Stimulated activated CD8-positive, alpha-beta memory T cell treated with anti-CD3 and anti-CD28 coated beads, Interleukin-15, amount 100 ng/mL, for 24 hours (primary cell): ENCODE measurements around the gene ELOVL2.

Experiments
- DNase-seq: peaks from one replicate; pipeline ENCODE4 v3.0.0-alpha.2; 2020; ENCODE audit warnings: low read depth

The ELOVL2 gene

DNA sequence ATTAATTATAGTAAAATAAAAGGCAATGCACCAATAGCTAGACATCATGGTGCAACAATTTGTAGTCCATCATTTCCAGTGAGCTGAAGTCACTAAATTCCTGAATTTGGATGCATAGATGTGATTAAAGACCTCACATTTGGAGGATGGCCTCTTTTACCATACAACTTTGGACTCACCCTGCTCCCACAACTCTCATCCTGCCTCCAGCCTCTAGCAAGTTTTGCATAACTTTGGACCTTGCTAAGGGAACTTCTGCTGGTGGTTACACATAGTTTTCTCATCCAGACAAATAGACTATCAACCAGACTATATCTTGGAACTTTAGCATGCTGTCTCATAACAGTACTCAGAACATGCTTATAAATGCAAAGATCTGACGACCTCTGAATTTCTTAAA lies 12.8 kb upstream of the ELOVL2 start:
- DNase-seq = no peak

DNA sequence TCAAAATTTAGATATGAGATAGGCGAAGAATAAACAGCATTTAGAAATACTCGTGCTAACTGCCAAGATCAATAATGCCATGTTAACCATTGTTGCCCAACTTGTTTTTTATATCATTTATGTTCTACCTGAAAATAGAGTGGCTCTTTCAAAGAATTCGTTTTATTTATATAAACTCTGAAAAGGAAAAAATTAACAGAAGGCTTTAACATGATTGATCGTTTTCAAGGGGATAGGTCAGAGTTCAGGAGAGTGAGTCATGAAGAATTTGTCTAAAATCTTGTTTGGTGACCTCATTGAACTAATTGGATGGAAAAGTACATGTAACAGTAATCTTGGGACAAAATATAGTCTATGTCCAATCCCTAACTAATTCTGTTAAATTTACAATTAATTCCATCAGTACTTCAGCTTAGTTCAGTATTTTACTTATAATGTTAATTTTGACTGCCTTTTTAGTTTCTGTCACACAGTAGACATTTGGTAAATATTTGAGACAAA lies 11.1 kb upstream of the ELOVL2 start:
- DNase-seq = no peak

DNA sequence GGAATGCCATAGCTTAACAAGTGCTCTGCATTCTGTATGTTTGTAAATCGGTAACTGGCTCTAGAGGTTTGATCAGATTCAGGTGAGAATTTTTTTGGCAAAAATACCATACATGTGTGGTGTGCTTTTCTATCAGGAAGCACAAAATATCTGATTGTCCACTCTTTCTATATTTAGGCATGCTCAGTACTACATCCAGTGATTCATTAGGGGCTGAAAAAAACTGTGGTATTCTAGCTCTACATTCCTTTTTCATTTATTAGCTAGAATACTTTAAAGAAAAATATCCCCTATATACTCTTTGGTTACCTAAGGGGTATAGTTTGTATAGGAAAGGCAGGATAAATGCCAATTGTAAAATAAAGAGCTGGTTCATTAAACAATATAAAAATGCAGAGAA lies 10.6 kb upstream of the ELOVL2 start:
- DNase-seq = no peak

DNA sequence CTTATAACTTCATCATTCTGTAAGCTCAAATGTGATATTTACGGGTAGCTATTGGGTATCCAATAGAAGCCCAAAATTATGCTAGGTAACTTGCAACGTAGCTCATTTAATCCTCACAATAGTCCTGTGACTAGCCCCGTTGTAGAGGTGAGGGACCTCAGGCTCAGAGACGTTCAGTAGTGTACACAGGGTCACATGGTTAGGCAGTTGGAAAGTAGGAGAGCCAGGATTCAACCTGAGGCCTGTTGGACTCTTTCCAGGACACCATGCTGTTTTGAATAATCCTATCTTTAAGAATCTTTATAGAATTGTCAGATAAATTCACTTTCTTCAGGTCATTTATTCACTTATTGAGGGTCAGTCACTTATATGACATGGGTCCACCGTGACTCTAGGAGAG lies 9.2 kb upstream of the ELOVL2 start:
- DNase-seq = no peak

GRCh38 chr6:11050731-11051130 lies 6.6 kb upstream of the ELOVL2 start:
- no peak for DNase-seq

DNA sequence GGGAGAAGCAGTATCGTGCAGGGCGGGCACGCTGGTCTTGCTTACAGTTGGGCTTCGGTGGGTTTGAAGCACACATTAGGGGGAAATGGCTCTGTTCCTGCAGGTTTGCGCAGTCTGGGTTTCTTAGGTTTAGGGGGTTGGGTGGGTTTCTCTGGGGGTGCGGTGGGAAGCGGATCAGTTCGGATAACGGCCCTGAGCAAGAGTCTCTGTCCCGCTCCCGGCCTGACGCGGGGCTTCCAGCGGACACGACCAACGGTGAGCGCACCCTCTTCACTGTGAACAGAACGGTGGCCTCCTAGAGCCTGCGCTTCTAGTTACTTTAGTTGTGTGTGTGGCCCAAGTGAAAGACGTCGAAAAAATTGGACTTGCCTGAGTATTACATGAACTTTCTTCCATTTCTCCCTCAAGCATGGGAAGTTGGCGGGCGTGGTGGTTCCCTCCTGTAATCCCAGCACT lies 635 bp upstream of the ELOVL2 start:
- no peak for DNase-seq

DNA sequence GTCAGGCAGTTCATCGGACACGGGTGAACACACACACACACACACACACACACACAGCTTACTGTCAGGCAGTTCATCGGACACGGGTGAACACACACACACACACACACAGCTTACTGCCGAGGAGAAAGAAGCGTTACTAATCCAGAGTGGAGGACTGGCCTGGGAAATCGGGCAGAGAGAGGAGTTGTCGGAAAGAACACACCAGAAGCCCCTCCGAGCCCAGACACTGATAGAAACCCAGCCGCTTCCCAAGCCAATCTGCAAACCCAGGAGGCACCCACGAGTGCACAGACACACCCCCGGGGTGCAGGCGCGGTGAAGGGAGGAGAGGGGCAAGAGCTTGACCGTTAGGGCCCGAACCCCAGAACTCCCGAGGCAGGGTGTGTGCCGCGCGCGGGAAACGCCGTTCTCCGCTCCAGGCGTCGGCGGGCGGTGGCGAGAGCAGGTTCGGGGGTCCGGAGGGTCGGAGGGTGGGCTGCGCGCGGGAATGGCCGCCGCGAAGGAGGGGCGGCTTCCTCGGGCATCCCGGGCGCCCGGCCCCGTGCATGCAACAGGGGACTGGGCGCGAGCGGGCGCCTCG lies 636 bp downstream of the ELOVL2 start:
- DNase-seq = no peak

- DNase-seq = no peak
Measured at GRCh38 chr6:11042750-11043377, 1.2 kb downstream of the ELOVL2 start.

DNA sequence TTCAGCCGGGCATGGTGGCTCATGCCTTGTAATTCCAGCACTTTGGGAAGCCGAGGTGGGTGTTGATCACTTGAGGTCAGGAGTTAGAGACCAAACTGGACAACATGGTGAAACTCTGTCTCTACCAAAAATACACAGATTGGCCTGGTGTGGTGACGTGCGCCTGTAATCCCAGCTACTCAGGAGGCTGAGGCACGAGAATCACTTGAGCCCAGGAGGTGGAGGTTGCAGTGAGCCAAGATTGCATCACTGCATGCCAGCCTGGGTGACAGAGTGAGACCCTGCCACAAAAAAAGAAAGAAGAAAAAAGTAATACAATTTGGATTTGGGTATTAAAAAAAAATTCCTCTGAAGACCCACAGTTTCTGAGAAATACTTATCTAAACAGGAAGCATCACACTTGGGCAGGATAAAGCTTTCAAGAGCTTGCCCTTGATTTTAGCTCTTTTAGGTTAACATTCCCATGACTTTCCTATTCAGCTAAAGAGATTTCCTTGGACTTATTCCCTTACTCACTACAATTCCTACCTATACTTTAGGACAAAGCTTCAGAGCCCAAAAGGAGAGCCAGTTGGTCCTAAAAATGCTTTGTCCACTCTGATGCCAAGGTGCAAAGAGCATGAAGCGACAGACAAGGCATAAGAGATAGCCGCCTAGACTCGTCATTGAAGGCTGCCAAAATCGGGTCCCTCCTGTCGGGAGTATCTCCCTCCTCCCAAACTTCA lies 1.9 kb downstream of the ELOVL2 start:
- DNase-seq = no peak

DNA sequence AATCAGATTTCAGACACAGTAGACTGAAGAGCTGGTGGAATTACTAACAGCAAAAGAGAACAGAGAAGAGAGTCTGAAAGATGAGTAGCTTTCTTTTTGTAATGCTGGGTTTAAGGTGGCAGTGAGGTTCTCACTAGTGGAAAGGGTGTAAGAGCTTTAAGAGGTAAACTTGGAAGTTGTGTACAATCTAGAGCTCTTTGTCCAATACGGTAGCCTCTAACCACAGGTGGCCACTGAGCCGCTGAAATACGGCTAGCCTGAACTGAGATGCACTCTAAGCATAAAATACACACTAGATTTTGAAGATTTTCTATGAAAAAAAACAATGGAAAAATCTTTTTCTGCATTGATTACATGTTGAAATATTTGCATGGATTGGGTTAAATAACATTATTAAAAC lies 4.0 kb downstream of the ELOVL2 start:
- DNase-seq = no peak

GRCh38 chr6:11039040-11039439 lies 5.1 kb downstream of the ELOVL2 start:
- DNase-seq = no peak

- DNase-seq = no peak
Measured at GRCh38 chr6:11036977-11037430, 7.1 kb downstream of the ELOVL2 start.

DNA sequence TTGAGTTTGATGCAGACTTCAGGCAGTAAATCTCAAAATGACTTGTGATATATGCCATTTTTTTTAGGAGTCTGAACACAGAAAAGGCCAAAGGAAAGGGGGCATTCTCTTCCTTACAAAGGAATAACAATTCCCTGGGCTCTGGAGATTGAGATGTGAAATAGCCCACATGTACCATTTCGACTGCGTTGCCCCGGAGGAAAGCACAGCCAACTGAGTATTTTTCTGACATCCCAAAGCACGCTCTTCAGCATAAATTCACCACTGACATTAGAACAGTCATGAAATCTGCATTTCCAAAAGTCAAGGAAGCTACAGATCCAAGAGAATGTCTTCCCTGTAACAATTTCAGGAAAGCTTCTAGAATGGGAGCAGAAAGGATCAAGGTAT lies 7.8 kb downstream of the ELOVL2 start:
- no peak for DNase-seq

DNA sequence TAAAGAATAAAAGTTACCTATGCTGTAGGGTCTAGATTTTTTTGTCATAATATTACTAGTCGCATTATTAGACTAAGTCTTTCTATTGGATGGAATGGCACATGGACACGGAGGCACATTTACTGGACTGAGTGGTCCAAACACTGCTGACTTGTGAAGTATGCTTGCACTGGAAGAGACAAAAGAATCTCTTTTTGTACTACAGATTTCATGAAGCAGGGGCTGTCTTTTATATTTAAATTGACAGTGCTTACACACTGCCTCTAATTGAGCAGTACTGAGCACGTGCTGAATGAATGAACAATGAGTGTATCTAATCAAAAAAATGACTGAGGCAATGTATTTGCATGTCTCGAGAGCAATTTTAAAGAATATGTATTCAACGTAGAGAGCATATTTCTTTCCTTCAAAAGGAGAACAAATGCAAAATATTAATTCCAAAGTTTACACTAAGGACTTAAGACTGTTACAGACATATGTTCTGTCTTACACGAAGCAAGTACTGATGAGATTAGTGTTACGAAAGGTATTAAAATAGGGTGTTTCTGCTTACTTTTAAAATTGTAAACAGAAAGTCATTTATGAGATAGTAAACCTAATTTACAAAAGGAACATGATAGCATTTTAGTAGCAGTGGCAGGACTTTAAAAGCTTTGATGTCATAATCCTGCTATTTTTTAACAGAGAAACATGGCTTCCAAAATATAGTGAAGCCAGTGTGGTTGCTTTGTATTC lies 8.3 kb downstream of the ELOVL2 start:
- DNase-seq = no peak

DNA sequence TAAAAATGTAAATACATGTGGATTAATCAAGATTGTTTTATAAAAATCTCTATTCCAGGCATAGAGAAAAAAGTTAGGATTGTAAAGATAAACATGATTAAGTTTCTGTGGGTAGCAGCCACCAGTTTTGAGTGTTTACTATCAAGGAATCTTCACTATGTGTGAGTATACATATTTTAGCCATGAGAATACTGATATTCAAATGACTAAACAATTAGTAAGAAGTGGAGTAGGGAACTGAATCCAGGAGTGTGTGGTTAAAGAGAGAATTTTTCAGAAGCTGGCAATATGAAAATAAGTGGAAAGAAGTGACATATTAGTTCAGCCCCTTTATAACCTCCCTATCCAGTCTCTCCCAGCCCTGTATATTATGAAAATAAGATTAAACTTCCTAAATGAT lies 10.3 kb downstream of the ELOVL2 start:
- DNase-seq = no peak

DNA sequence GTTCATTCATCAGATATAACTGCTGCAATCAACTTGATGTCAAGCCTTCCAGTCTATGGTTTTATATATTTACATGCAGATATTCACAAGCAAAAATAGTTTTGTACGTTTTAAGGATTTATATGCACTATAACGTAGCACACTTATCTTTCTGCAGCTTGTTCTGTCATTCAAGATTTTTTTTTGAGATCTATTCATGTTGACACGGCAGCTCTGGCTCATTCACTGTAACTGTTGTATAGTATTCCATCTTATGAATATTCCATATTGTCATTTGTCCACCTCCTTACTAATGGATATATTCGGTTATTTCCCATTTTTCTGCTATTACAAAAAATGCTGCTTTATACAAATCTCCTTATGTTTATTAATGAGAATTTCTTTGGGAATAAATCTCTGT lies 13.2 kb downstream of the ELOVL2 start:
- DNase-seq = no peak

GRCh38 chr6:11028959-11029358 lies 15.1 kb downstream of the ELOVL2 start:
- no peak for DNase-seq

GRCh38 chr6:11027565-11028110 lies 16.5 kb downstream of the ELOVL2 start:
- no peak for DNase-seq

- DNase-seq = no peak
Measured at GRCh38 chr6:11025921-11026635, 18.0 kb downstream of the ELOVL2 start.

DNA sequence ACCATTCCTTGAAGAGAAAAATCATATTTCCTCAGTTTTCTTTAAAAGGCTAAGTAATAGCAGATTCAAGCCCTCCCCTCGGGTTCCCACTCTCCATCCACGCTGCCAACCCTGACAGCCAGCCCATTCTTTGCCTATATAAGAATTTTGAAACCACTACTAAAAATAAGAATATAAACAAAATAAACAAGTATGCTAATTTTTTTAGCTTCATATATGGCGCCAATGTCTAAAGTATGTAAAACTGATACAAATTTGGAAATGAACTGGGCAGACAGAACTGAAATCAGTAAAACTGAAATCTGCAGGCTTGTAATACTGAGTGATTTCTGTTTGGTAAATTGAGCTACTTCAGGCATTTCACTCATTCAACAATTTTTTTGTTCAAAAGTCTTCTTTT lies 19.0 kb downstream of the ELOVL2 start:
- no peak for DNase-seq

GRCh38 chr6:11023032-11023431 lies 21.1 kb downstream of the ELOVL2 start:
- no peak for DNase-seq

DNA sequence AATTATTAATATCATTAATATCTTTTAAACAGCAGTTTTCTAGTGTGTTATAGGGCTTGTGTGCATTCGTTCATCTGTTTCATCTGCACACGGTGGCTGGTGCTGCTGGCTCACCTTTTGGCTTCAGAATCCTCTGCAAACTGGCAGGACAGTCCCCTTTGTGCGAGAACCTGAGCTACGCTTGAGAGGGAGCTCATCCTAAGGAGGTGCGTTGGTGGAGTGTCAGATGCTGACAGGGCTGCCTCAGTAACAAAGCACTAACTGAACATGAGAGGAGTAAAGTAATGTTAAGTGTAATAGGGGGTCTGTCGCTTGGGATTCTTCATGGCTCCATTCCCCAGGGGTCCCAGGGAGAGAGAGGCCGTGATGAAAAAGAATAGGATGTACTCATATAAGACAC lies 22.4 kb downstream of the ELOVL2 start:
- no peak for DNase-seq
